Suprapubic skin (tissue), 4 donors: ENCODE results near the gene GNAO1. TPM values are rescaled to one million over a fixed set of nuclear protein-coding genes. Genes with fewer than 3 reads are reported as not detected.

Source experiments
- DNase-seq, 2 donors: peaks; one replicate each; pipeline ENCODE4 v3.0.0-alpha.2; 2019; ENCODE audit warnings: low spot score in 2 of 2
- H3K27ac ChIP-seq: fragments of 200-600 bp; sonication (generic); one replicate; pipeline ENCODE4 v1.5.1; 2019
- H3K27me3 ChIP-seq: fragments of 200-600 bp; sonication (generic); one replicate; pipeline ENCODE4 v1.5.1; 2019
- H3K36me3 ChIP-seq: fragments of 200-600 bp; sonication (generic); one replicate; pipeline ENCODE4 v1.5.1; 2019
- H3K4me1 ChIP-seq: fragments of 200-600 bp; sonication (generic); one replicate; pipeline ENCODE4 v1.5.1; 2019
- H3K4me3 ChIP-seq: fragments of 200-600 bp; sonication (generic); one replicate; pipeline ENCODE4 v1.5.1; 2019; ENCODE audit warnings: mild to moderate bottlenecking
- H3K9me3 ChIP-seq: fragments of 200-600 bp; sonication (generic); one replicate; pipeline ENCODE4 v1.5.1; 2019
- EP300 ChIP-seq: sonication (generic); formaldehyde crosslinking; IDR thresholded peaks from one replicate; pipeline ENCODE4 v1.6.1; 2017; ENCODE audit warnings: antibody characterized with exemption
- POLR2A ChIP-seq, 2 donors: fragments of 450-650 bp; IDR thresholded peaks; one replicate each; pipeline ENCODE4 v1.6.1; 2017; ENCODE audit warnings: antibody characterized with exemption in 2 of 2, mild to moderate bottlenecking in 2 of 2, moderate library complexity in 2 of 2
- POLR2AphosphoS5 ChIP-seq, 3 donors: sonication (generic); formaldehyde crosslinking; IDR thresholded peaks; one replicate each; pipeline ENCODE4 v1.6.1; 2017; ENCODE audit warnings: antibody characterized with exemption in 3 of 3
- WGBS: methylation state at CpG from one replicate; pipeline ENCODE4 v1.1.5; 2018; 5-methylcytosine and 5-hydroxymethylcytosine counted together
- total RNA-seq, 4 donors: library from RNA; depleted of rRNA; stranded (reverse); fragments of >200 nt; gene quantifications; one replicate each; pipeline ENCODE4 v1.1.0, GENCODE V29; 2016
- TF ChIP-seq, protein P1 (sequence below), 2 donors: fragments of 200-600 bp in 1 of 2; fragments of 450-650 bp in 1 of 2; sonication (generic) in 1 of 2; IDR thresholded peaks; one replicate each; pipeline ENCODE4 v1.5.1; 2016 to 2019; ENCODE audit warnings: antibody characterized with exemption in 2 of 2, mild to moderate bottlenecking in 1 of 2, moderate library complexity in 1 of 2

The GNAO1 gene
- total RNA-seq, 4 donors from 2014 or later: 2.4 to 7.6 (median 5.8) TPM

DNA sequence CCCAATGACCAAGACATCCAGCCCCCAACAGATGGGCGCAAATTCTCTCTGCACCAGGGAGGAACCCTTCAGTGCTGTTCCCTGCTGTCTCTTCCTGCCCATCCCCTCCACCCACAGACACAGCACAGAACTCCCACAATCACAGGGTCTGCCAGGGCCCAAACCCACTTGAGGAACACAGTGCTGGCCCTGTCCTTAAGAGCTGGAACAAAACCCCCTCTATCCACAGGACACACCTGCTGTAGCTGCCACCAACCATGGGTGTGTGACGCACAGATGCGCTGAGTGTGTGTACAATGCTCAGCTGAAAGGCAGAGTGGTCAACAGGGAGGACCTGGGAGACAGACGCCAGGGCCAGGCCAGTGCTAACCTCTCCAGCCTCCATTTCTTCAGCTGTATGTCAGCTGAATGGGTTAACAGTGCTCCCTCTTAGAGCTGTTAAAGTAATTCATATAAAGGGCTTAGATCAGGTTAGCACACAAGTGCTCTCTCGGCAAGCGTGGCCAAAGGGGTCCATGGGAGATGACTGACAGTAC lies 172.0 kb downstream of the GNAO1 start:
- TF ChIP-seq EP300: no peak
- TF ChIP-seq, protein P1, sequence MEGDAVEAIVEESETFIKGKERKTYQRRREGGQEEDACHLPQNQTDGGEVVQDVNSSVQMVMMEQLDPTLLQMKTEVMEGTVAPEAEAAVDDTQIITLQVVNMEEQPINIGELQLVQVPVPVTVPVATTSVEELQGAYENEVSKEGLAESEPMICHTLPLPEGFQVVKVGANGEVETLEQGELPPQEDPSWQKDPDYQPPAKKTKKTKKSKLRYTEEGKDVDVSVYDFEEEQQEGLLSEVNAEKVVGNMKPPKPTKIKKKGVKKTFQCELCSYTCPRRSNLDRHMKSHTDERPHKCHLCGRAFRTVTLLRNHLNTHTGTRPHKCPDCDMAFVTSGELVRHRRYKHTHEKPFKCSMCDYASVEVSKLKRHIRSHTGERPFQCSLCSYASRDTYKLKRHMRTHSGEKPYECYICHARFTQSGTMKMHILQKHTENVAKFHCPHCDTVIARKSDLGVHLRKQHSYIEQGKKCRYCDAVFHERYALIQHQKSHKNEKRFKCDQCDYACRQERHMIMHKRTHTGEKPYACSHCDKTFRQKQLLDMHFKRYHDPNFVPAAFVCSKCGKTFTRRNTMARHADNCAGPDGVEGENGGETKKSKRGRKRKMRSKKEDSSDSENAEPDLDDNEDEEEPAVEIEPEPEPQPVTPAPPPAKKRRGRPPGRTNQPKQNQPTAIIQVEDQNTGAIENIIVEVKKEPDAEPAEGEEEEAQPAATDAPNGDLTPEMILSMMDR (IDR thresholded peaks at IDR 0.05): no peak
- TF ChIP-seq POLR2AphosphoS5 (IDR thresholded peaks at IDR 0.05): no peak
- Histone ChIP-seq H3K36me3 (peaks cover 60% of the 10 kb centered on the region), H3K4me3 (no peak overlapping the region), H3K4me1 (no peaks in the 10 kb centered on the region), H3K9me3 (no peaks in the 10 kb centered on the region), H3K27me3 (no peaks in the 10 kb centered on the region), H3K27ac (no peak overlapping the region)
- no peak for DNase-seq
- WGBS: 93% methylated on average over 6 of the region's 6 CpGs

DNA sequence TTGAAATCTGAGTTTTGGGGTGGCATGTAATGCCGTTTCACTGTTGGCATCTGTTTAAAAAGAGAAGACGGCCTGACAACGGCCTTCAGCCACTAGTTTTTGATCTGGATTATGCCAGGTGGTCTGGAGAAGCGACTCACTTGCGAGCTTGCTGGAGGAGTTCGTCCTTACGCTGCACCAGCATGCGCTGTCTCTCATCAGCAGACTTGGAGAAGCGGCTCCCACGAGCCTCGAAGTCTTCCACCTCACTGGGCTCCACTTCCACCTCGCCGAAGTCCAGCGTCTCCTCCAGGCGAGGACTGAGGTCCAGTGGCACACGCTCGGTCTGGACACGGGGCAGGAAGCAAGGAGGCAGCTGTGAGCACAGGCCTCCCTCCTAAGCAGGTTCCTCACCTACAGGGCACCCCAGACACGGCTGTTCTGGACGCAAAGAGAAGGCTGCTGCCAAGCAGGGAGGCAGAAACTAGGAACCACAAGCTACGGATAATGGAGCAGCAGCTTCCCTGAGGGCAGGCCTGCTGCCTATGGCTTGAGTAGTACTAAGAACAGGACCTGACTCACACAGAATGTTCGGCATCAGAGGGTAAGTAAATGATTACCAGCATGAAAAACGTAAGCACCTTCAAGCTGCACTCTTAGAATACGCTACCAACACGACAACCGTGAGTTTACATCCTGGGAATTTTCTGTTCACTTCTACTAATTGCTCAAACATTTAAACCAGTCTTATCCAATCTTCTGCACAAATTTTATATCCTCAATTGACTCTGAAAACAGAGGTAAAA lies 172.7 kb downstream of the GNAO1 start:
- Histone ChIP-seq H3K9me3 (no peaks in the 10 kb centered on the region), H3K27ac (no peak overlapping the region), H3K4me3 (no peak overlapping the region), H3K36me3 (peaks cover 67% of the 10 kb centered on the region), H3K27me3 (no peaks in the 10 kb centered on the region), H3K4me1 (no peaks in the 10 kb centered on the region)
- WGBS: 90% methylated on average over 26 of the region's 26 CpGs
- no peak for DNase-seq
- TF ChIP-seq POLR2AphosphoS5 (IDR thresholded peaks at IDR 0.05): no peak
- TF ChIP-seq, protein P1 (IDR thresholded peaks at IDR 0.05): no peak
- TF ChIP-seq POLR2A (IDR thresholded peaks at IDR 0.05): no peak
- no peak for TF ChIP-seq EP300

DNA sequence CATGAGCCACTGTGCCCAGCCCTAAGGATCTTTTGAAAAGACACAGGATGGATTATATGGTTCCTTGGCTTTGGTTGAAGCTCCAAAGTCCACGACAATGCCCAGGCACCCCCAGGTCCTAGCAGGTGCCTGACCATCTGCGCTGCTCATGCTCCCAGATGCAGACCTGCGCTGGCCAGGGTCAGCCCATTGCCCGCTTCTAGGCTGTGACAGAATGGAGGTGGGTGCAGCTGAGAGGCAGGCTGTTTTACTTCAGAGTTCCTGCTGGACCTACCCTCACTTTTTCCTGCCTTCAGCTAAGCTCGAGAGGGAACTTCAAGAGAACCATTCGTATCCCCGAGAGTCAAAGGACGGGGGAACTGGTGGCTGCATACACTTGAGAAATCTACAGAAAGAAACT lies 173.6 kb downstream of the GNAO1 start:
- Histone ChIP-seq H3K36me3 (peaks cover 73% of the 10 kb centered on the region), H3K27me3 (no peaks in the 10 kb centered on the region), H3K4me3 (no peak overlapping the region), H3K4me1 (no peaks in the 10 kb centered on the region), H3K9me3 (no peaks in the 10 kb centered on the region), H3K27ac (no peak overlapping the region)
- WGBS: 96% methylated on average over 8 of the region's 8 CpGs
- DNase-seq: no peak
- TF ChIP-seq POLR2A (IDR thresholded peaks at IDR 0.05): no peak
- TF ChIP-seq, protein P1 (IDR thresholded peaks at IDR 0.05): no peak
- no peak for TF ChIP-seq EP300
- no peak for TF ChIP-seq POLR2AphosphoS5 (IDR thresholded peaks at IDR 0.05)

DNA sequence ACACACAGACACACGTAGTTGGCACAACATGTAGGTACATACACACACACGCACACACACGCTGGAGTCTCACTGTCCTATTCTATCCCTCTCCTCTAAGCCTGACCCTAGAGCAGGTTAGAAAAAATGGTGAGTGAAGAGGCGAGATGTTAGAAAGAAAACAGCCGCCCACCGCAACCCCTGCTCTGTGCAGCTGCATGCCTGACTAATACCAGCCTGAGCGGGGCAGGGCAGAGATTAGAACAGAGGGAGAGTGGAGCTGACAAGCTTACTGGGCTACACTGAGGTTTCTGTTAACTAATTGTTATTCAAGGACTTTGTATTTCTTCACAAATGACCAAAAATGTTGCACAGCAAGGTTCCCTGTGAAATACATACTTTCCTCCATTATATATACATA lies 174.3 kb downstream of the GNAO1 start:
- H3K9me3 ChIP-seq: no peaks in the 10 kb centered on the region
- H3K4me3 ChIP-seq: no peak overlapping the region
- H3K4me1 ChIP-seq: peaks cover 5% of the 10 kb centered on the region
- WGBS: 75% methylated on average over 7 of the region's 7 CpGs
- TF ChIP-seq, protein P1 (IDR thresholded peaks at IDR 0.05): no peak
- TF ChIP-seq POLR2A (IDR thresholded peaks at IDR 0.05) (no peak), POLR2AphosphoS5 (IDR thresholded peaks at IDR 0.05) (no peak), EP300 (no peak)
- peaks cover 69% of the 10 kb centered on the region for H3K36me3 ChIP-seq
- no peak for DNase-seq
- H3K27me3 ChIP-seq: no peaks in the 10 kb centered on the region
- H3K27ac ChIP-seq: no peak overlapping the region

DNA sequence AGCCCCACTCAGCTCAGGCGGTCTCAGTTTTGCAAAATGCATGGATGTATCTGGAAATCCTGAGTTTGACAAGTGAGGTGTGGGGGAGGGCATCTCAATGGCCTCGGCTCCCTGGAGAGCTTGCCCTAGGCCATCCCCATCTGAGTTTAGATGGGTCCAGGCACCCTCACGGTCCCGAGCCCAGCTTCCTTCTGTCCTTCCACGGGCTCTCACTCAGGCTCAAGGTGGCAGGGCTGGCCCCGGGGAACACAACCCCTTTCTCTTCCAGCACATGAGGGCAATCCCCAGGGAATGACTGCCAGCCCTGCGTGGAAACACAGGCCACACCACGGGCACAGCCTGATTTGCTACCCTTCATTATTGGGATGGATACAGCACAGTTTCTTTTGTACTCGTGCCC lies 175.7 kb downstream of the GNAO1 start:
- Histone ChIP-seq H3K9me3 (no peaks in the 10 kb centered on the region), H3K36me3 (peaks cover 64% of the 10 kb centered on the region), H3K4me1 (peaks cover 18% of the 10 kb centered on the region), H3K4me3 (no peak overlapping the region), H3K27ac (no peak overlapping the region), H3K27me3 (no peaks in the 10 kb centered on the region)
- DNase-seq: no peak
- TF ChIP-seq, protein P1 (IDR thresholded peaks at IDR 0.05): no peak
- no peak for TF ChIP-seq POLR2A (IDR thresholded peaks at IDR 0.05)
- TF ChIP-seq EP300: no peak
- no peak for TF ChIP-seq POLR2AphosphoS5 (IDR thresholded peaks at IDR 0.05)
- WGBS: 92% methylated on average over 9 of the region's 9 CpGs
